ENCODE measurements around the gene EFCAB7. TPM values are rescaled to one million over a fixed set of nuclear protein-coding genes. Genes with fewer than 3 reads are reported as not detected.

Gene EFCAB7
- total and polyA plus RNA-seq, 2 experiments from 2014 or later, result 4.2 to 4.9 TPM

DNA sequence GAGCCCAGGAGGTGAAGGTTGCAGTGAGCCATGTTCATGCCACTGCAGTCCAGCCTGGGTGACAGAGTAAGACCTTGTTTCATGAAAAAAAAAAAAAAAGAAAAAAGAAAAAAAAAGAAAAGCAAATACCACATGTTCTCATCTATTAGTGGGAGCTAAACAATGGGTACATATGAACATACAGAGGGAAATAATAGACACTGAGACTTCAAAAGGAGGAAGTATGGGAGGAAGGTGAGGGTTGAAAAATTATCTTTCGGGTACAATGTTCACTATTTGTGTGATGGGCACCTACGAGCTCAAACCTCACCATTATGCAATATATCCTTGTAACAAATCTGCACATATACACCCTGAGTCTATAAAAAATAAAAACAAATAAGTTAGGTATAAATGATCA, 6.7 kb upstream of the EFCAB7 start:
- Histone ChIP-seq H3K79me2 (replicated peaks; ENCODE audit: insufficient read depth) (peaks cover 22% of the 10 kb centered on the region; the same call in 1 of the 2 replicates), H2AFZ (no peak overlapping the region)
- peaks cover 13% of the 10 kb centered on the region; the same call in 2 of the 3 replicates for H3K9me3 Mint-ChIP-seq

More for the DNA sequence above, 6.7 kb upstream of the EFCAB7 start:
- TF ChIP-seq STAT1 (IDR thresholded peaks at IDR 0.05; ENCODE audit: unreplicated experiment), result no peak
- TF ChIP-seq, protein P1, sequence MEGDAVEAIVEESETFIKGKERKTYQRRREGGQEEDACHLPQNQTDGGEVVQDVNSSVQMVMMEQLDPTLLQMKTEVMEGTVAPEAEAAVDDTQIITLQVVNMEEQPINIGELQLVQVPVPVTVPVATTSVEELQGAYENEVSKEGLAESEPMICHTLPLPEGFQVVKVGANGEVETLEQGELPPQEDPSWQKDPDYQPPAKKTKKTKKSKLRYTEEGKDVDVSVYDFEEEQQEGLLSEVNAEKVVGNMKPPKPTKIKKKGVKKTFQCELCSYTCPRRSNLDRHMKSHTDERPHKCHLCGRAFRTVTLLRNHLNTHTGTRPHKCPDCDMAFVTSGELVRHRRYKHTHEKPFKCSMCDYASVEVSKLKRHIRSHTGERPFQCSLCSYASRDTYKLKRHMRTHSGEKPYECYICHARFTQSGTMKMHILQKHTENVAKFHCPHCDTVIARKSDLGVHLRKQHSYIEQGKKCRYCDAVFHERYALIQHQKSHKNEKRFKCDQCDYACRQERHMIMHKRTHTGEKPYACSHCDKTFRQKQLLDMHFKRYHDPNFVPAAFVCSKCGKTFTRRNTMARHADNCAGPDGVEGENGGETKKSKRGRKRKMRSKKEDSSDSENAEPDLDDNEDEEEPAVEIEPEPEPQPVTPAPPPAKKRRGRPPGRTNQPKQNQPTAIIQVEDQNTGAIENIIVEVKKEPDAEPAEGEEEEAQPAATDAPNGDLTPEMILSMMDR (conservative IDR thresholded peaks at IDR 0.05; ENCODE audit: low read depth in 2 of 2), result no peak
- TF ChIP-seq, protein P2, sequence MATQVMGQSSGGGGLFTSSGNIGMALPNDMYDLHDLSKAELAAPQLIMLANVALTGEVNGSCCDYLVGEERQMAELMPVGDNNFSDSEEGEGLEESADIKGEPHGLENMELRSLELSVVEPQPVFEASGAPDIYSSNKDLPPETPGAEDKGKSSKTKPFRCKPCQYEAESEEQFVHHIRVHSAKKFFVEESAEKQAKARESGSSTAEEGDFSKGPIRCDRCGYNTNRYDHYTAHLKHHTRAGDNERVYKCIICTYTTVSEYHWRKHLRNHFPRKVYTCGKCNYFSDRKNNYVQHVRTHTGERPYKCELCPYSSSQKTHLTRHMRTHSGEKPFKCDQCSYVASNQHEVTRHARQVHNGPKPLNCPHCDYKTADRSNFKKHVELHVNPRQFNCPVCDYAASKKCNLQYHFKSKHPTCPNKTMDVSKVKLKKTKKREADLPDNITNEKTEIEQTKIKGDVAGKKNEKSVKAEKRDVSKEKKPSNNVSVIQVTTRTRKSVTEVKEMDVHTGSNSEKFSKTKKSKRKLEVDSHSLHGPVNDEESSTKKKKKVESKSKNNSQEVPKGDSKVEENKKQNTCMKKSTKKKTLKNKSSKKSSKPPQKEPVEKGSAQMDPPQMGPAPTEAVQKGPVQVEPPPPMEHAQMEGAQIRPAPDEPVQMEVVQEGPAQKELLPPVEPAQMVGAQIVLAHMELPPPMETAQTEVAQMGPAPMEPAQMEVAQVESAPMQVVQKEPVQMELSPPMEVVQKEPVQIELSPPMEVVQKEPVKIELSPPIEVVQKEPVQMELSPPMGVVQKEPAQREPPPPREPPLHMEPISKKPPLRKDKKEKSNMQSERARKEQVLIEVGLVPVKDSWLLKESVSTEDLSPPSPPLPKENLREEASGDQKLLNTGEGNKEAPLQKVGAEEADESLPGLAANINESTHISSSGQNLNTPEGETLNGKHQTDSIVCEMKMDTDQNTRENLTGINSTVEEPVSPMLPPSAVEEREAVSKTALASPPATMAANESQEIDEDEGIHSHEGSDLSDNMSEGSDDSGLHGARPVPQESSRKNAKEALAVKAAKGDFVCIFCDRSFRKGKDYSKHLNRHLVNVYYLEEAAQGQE (IDR thresholded peaks at IDR 0.05; ENCODE audit: unreplicated experiment), result no peak
- TF ChIP-seq ZNF331 (CRISPR knock-in tag; IDR thresholded peaks at IDR 0.05; ENCODE audit: low read depth), result no peak
- TF ChIP-seq EZH2 (IDR thresholded peaks at IDR 0.05; ENCODE audit: low read depth, unreplicated experiment), result no peak
- TF ChIP-seq, protein P3, sequence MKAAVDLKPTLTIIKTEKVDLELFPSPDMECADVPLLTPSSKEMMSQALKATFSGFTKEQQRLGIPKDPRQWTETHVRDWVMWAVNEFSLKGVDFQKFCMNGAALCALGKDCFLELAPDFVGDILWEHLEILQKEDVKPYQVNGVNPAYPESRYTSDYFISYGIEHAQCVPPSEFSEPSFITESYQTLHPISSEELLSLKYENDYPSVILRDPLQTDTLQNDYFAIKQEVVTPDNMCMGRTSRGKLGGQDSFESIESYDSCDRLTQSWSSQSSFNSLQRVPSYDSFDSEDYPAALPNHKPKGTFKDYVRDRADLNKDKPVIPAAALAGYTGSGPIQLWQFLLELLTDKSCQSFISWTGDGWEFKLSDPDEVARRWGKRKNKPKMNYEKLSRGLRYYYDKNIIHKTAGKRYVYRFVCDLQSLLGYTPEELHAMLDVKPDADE (IDR thresholded peaks at IDR 0.05), result no peak
- no peak for TF ChIP-seq POLR2AphosphoS5 (IDR thresholded peaks at IDR 0.05; ENCODE audit: low read depth)
- no peak for TF ChIP-seq JUNB (IDR thresholded peaks at IDR 0.05; ENCODE audit: unreplicated experiment)
- TF ChIP-seq EZH2phosphoT487 (IDR thresholded peaks at IDR 0.05; ENCODE audit: unreplicated experiment), result no peak
- TF ChIP-seq, protein P4, sequence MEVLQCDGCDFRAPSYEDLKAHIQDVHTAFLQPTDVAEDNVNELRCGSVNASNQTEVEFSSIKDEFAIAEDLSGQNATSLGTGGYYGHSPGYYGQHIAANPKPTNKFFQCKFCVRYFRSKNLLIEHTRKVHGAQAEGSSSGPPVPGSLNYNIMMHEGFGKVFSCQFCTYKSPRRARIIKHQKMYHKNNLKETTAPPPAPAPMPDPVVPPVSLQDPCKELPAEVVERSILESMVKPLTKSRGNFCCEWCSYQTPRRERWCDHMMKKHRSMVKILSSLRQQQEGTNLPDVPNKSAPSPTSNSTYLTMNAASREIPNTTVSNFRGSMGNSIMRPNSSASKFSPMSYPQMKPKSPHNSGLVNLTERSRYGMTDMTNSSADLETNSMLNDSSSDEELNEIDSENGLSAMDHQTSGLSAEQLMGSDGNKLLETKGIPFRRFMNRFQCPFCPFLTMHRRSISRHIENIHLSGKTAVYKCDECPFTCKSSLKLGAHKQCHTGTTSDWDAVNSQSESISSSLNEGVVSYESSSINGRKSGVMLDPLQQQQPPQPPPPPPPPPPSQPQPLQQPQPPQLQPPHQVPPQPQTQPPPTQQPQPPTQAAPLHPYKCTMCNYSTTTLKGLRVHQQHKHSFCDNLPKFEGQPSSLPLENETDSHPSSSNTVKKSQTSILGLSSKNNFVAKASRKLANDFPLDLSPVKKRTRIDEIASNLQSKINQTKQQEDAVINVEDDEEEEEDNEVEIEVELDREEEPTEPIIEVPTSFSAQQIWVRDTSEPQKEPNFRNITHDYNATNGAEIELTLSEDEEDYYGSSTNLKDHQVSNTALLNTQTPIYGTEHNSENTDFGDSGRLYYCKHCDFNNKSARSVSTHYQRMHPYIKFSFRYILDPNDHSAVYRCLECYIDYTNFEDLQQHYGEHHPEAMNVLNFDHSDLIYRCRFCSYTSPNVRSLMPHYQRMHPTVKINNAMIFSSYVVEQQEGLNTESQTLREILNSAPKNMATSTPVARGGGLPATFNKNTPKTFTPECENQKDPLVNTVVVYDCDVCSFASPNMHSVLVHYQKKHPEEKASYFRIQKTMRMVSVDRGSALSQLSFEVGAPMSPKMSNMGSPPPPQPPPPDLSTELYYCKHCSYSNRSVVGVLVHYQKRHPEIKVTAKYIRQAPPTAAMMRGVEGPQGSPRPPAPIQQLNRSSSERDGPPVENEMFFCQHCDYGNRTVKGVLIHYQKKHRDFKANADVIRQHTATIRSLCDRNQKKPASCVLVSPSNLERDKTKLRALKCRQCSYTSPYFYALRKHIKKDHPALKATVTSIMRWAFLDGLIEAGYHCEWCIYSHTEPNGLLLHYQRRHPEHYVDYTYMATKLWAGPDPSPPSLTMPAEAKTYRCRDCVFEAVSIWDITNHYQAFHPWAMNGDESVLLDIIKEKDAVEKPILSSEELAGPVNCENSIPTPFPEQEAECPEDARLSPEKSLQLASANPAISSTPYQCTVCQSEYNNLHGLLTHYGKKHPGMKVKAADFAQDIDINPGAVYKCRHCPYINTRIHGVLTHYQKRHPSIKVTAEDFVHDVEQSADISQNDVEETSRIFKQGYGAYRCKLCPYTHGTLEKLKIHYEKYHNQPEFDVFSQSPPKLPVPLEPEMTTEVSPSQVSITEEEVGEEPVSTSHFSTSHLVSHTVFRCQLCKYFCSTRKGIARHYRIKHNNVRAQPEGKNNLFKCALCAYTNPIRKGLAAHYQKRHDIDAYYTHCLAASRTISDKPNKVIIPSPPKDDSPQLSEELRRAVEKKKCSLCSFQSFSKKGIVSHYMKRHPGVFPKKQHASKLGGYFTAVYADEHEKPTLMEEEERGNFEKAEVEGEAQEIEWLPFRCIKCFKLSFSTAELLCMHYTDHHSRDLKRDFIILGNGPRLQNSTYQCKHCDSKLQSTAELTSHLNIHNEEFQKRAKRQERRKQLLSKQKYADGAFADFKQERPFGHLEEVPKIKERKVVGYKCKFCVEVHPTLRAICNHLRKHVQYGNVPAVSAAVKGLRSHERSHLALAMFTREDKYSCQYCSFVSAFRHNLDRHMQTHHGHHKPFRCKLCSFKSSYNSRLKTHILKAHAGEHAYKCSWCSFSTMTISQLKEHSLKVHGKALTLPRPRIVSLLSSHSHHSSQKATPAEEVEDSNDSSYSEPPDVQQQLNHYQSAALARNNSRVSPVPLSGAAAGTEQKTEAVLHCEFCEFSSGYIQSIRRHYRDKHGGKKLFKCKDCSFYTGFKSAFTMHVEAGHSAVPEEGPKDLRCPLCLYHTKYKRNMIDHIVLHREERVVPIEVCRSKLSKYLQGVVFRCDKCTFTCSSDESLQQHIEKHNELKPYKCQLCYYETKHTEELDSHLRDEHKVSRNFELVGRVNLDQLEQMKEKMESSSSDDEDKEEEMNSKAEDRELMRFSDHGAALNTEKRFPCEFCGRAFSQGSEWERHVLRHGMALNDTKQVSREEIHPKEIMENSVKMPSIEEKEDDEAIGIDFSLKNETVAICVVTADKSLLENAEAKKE (CRISPR knock-in tag; IDR thresholded peaks at IDR 0.05), result no peak
- no peak for TF ChIP-seq NANOG (IDR thresholded peaks at IDR 0.05; ENCODE audit: borderline replicate concordance)
- no peak for TF ChIP-seq CREB1 (CRISPR knock-in tag; IDR thresholded peaks at IDR 0.05; ENCODE audit: low read depth)
- TF ChIP-seq ZNF114 (CRISPR knock-in tag; IDR thresholded peaks at IDR 0.05), result no peak
- Histone ChIP-seq H3K27ac (ENCODE audit: low read depth) (no peak overlapping the region), H3K4me1 (ENCODE audit: insufficient read depth) (no peaks in the 10 kb centered on the region; the same call in 1 of the 2 replicates), H3K27me3 (ENCODE audit: insufficient read depth) (no peaks in the 10 kb centered on the region), H3K9me2 (ENCODE audit: insufficient read depth) (no peaks in the 10 kb centered on the region), H3K36me3 (ENCODE audit: insufficient read depth) (peaks cover 6% of the 10 kb centered on the region; the same call in 1 of the 2 replicates), H3K4me2 (no peak overlapping the region), H3F3A (replicated peaks; ENCODE audit: low read depth) (no peaks in the 10 kb centered on the region), H4K20me1 (replicated peaks; ENCODE audit: insufficient read depth) (no peaks in the 10 kb centered on the region), H3K4me3 (no peak overlapping the region)
- H3K4me1 Mint-ChIP-seq, result 0 out of 3 replicates have a peak, but pooled peaks cover 2% of the 10 kb centered on the region
- H3K36me3 Mint-ChIP-seq (ENCODE audit: low read depth), result peaks cover 25% of the 10 kb centered on the region; the same call in 2 of the 3 replicates
- no peak overlapping the region for H3K4me3 Mint-ChIP-seq
- no peaks in the 10 kb centered on the region for H3K27me3 Mint-ChIP-seq (ENCODE audit: insufficient read depth, low read depth, poor library complexity)
- ATAC-seq (no peak), DNase-seq (ENCODE audit: low spot score) (no peak)
- H3K27ac Mint-ChIP-seq, result no peak overlapping the region

Measured in GM23338 (cell line).